ENCODE data around the gene DIP2C.

Gene DIP2C

GRCh38 chr10:387909-388660 lies 301.4 kb downstream of the DIP2C start:
- Histone ChIP-seq H3K4me2 (ENCODE audit: low read depth, low read length, poor library complexity, severe bottlenecking) (no peak overlapping the region), H3K4me1 (ENCODE audit: insufficient read depth, low read length, poor library complexity, severe bottlenecking) (no peaks in the 10 kb centered on the region)

GRCh38 chr10:387593-387891 lies 301.9 kb downstream of the DIP2C start:
- Histone ChIP-seq H3K36me3 (ENCODE audit: insufficient read depth, low read length) (no peaks in the 10 kb centered on the region), H3K79me2 (ENCODE audit: insufficient read depth, low read length) (no peaks in the 10 kb centered on the region), H3F3A (ENCODE audit: low read depth) (no peaks in the 10 kb centered on the region), H3K4me3 (ENCODE audit: low read length, poor library complexity, severe bottlenecking) (no peak overlapping the region), H3K9me3 (ENCODE audit: insufficient read depth, low read depth, low read length) (no peaks in the 10 kb centered on the region), H4K20me1 (ENCODE audit: insufficient read depth, low read length, poor library complexity, severe bottlenecking) (no peaks in the 10 kb centered on the region), H2AFZ (ENCODE audit: low read length) (no peak overlapping the region), H3K9ac (ENCODE audit: low read depth, low read length, poor library complexity, severe bottlenecking) (no peak overlapping the region), H3K9me2 (replicated peaks; ENCODE audit: low read depth, low read length) (no peaks in the 10 kb centered on the region), H3K4me2 (ENCODE audit: low read depth, low read length, poor library complexity, severe bottlenecking) (no peak overlapping the region), H3K4me1 (ENCODE audit: insufficient read depth, low read length, poor library complexity, severe bottlenecking) (no peaks in the 10 kb centered on the region), H3K27me3 (ENCODE audit: insufficient read depth, low read length, poor library complexity, severe bottlenecking) (no peaks in the 10 kb centered on the region)
- TF ChIP-seq CTCF (conservative IDR thresholded peaks at IDR 0.05; ENCODE audit: low read length) (no peak), EZH2phosphoT487 (IDR thresholded peaks at IDR 0.05; ENCODE audit: borderline replicate concordance) (no peak)

More at GRCh38 chr10:387909-388660, 301.4 kb downstream of the DIP2C start:
- no peak overlapping the region for H3K4me3 ChIP-seq (ENCODE audit: low read length, poor library complexity, severe bottlenecking)
- no peaks in the 10 kb centered on the region for H3K79me2 ChIP-seq (ENCODE audit: insufficient read depth, low read length)
- H3K27me3 ChIP-seq (ENCODE audit: insufficient read depth, low read length, poor library complexity, severe bottlenecking), result no peaks in the 10 kb centered on the region
- H3K9me3 ChIP-seq (ENCODE audit: insufficient read depth, low read depth, low read length), result no peaks in the 10 kb centered on the region
- TF ChIP-seq CTCF (conservative IDR thresholded peaks at IDR 0.05; ENCODE audit: low read length) (no peak), EZH2phosphoT487 (IDR thresholded peaks at IDR 0.05; ENCODE audit: borderline replicate concordance) (no peak)
- H3F3A ChIP-seq (ENCODE audit: low read depth), result no peaks in the 10 kb centered on the region
- H3K9me2 ChIP-seq (replicated peaks; ENCODE audit: low read depth, low read length), result no peaks in the 10 kb centered on the region
- H3K9ac ChIP-seq (ENCODE audit: low read depth, low read length, poor library complexity, severe bottlenecking), result no peak overlapping the region
- no peaks in the 10 kb centered on the region for H3K36me3 ChIP-seq (ENCODE audit: insufficient read depth, low read length)
- no peak overlapping the region for H2AFZ ChIP-seq (ENCODE audit: low read length)
- H4K20me1 ChIP-seq (ENCODE audit: insufficient read depth, low read length, poor library complexity, severe bottlenecking), result no peaks in the 10 kb centered on the region

GRCh38 chr10:386771-387592 lies 302.5 kb downstream of the DIP2C start:
- H3K4me2 ChIP-seq (ENCODE audit: low read depth, low read length, poor library complexity, severe bottlenecking), result no peak overlapping the region

More at GRCh38 chr10:386771-387592, 302.5 kb downstream of the DIP2C start:
- no peaks in the 10 kb centered on the region for H3F3A ChIP-seq (ENCODE audit: low read depth)
- no peak overlapping the region for H3K4me3 ChIP-seq (ENCODE audit: low read length, poor library complexity, severe bottlenecking)
- TF ChIP-seq CTCF (conservative IDR thresholded peaks at IDR 0.05; ENCODE audit: low read length) (no peak), EZH2phosphoT487 (IDR thresholded peaks at IDR 0.05; ENCODE audit: borderline replicate concordance) (no peak)
- no peaks in the 10 kb centered on the region for H3K4me1 ChIP-seq (ENCODE audit: insufficient read depth, low read length, poor library complexity, severe bottlenecking)
- H3K9me3 ChIP-seq (ENCODE audit: insufficient read depth, low read depth, low read length), result no peaks in the 10 kb centered on the region
- no peaks in the 10 kb centered on the region for H3K36me3 ChIP-seq (ENCODE audit: insufficient read depth, low read length)
- no peak overlapping the region for H2AFZ ChIP-seq (ENCODE audit: low read length)
- no peaks in the 10 kb centered on the region for H3K27me3 ChIP-seq (ENCODE audit: insufficient read depth, low read length, poor library complexity, severe bottlenecking)
- H4K20me1 ChIP-seq (ENCODE audit: insufficient read depth, low read length, poor library complexity, severe bottlenecking), result no peaks in the 10 kb centered on the region
- no peak overlapping the region for H3K9ac ChIP-seq (ENCODE audit: low read depth, low read length, poor library complexity, severe bottlenecking)
- no peaks in the 10 kb centered on the region for H3K9me2 ChIP-seq (replicated peaks; ENCODE audit: low read depth, low read length)
- H3K79me2 ChIP-seq (ENCODE audit: insufficient read depth, low read length), result no peaks in the 10 kb centered on the region

Data from Loucy (cell line).